Dermis microvascular lymphatic vessel endothelial cell (primary cell): ENCODE data around the gene ZNRF1. TPM values are rescaled to one million over a fixed set of nuclear protein-coding genes. Genes with fewer than 3 reads are reported as not detected.
A peak's percentile ranks its signal among the peaks of the same experiment; 100 is the strongest.

Experiments
- DNase-seq, 2 donors: peaks; one replicate each; pipeline versions ENCODE4 v3.0.0 to v3.0.0-alpha.2; 2010; ENCODE audit warnings: low read depth in 2 of 2
- total RNA-seq: library from RNA; depleted of rRNA; stranded (reverse); fragments of >200 nt; gene quantifications from 2 replicates; pipeline ENCODE4 v1.2.1, GENCODE V29; 2014

The ZNRF1 gene
- total RNA-seq, 1 donor from 2014 or later: 9.2 TPM

- no peak for DNase-seq
These were observed 97.8 kb downstream of the ZNRF1 start for GRCh38 chr16:75096656-75097055.

DNA sequence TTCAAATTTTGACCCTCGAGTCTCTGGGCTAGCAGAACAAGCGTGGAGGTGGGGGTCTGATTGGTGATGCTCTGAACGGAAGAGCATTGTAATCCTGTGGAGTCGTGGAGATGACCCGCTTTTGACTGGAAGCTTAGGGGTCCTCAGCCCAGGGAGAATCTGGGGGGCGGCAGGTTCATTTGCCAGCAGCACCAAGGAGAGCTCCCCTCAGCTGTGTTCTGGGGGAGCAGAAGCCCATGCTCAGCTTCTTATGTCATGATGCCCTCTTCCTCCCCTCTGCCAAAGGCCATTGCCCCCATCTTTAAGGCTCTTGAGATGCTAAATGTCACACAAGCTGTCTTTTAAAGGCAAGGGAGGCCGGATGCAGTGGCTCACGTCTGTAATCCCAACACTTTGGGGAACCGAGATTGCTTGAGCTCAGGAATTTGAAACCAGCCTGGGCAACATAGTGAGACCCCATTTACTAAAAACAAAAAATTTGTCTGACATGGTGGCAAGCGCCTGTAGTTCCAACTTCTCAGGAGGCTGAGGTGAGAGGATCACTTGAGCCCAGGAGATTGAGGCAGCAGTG, 98.5 kb downstream of the ZNRF1 start:
- no peak for DNase-seq

DNA sequence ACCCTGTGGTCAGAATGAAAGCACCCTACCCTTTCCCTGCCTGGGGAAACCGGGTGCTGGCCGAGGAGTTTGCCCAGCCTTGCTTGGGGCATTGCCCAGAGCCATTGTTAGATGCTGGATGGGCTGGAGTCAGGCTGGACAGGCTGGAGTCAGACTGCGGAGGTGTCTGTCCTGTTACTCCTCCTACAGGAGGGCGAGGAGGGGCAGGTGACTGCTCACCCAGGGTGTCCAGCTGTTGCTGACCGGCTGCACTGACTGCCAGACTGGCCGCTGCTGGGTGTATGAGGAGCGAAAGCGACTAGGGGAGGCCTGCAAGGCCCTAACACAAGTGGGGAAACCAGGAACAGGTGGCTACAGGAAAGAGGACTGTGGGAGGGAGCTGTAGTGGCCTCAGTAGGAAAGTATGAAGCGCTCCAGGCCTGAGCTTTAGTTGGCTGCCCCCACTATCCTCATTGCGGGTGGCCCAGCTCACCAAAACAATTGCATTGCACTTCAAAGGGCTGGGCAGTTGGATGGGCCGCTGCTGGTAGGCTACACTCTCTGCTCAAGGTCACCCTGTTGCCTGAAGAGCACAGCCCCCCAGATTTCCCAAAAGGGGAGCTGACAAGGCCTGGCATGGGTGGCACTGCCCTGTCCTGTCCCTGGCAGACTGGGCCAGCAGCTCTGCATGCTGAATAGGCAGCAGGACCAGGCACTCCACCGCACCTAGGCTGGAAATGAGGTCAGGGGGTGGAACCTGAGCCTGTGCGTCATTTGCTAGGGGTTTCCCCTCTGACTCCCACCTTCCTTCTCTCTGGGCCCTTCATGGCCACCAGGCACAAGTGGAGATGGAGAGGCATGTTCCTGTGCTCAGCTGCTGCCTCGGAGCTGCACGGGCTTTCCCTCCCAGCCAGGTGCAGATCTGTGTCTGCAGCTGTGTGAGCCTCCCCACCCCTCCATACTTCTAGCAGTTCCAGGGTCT, 99.4 kb downstream of the ZNRF1 start:
- DNase-seq: no peak

DNA sequence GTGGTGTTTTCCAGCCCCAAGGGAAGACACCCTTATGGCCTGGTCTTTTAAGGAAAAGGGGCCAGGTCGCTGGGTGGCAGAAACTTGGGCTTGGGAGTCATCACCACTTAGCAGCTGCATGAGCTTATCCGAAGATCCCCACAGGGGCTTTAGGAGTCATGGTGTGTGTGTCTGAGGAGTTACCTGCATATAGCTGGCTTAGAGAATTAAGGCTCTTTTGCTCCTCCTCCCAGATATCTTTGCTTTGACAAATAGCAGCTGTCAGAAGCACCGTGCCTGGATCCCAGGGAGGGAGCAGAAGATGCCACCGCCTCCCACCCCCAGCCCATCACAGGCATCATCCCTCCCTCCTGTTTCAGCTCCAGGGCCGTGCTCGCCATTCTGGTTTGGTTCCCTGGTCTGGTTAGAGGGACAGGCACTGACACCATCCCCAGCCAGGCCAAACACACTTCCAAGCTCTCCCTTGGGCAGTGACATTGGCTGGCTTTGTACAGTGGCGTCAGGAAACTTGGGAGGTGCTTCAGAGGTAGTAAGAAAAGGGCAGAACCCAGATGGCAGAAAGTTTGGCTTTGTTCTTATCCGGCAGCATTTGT, 100.3 kb downstream of the ZNRF1 start:
- DNase-seq: no peak

- peak in 1 of 2 donors; percentile 49 for DNase-seq
These were observed 101.1 kb downstream of the ZNRF1 start for GRCh38 chr16:75099738-75100602.

- no peak for DNase-seq
These were observed 101.8 kb downstream of the ZNRF1 start for GRCh38 chr16:75100603-75100990.

DNA sequence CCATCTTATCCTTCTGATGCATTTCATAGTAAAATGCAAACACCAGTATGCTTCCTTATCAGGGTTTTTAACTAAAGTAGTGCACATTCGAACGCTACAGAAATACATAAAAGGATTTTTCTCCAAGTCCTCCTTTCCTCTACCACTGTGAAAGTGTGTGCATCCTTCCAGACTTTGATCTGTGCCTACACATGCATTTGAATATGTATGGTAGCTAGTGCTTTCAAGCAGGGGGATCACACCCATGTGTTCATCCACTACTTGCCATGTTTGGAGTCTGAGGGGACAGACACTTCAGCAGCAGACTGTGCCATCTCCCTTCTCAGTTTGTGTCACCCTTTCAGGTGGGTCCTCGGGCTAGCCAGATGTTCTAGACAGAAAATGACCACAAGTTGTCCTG, 102.8 kb downstream of the ZNRF1 start:
- no peak for DNase-seq

GRCh38 chr16:75102595-75102994, 103.8 kb downstream of the ZNRF1 start:
- no peak for DNase-seq

- no peak for DNase-seq
These were observed 105.2 kb downstream of the ZNRF1 start for GRCh38 chr16:75103994-75104393.

GRCh38 chr16:75104836-75105235, 106.0 kb downstream of the ZNRF1 start:
- no peak for DNase-seq

DNA sequence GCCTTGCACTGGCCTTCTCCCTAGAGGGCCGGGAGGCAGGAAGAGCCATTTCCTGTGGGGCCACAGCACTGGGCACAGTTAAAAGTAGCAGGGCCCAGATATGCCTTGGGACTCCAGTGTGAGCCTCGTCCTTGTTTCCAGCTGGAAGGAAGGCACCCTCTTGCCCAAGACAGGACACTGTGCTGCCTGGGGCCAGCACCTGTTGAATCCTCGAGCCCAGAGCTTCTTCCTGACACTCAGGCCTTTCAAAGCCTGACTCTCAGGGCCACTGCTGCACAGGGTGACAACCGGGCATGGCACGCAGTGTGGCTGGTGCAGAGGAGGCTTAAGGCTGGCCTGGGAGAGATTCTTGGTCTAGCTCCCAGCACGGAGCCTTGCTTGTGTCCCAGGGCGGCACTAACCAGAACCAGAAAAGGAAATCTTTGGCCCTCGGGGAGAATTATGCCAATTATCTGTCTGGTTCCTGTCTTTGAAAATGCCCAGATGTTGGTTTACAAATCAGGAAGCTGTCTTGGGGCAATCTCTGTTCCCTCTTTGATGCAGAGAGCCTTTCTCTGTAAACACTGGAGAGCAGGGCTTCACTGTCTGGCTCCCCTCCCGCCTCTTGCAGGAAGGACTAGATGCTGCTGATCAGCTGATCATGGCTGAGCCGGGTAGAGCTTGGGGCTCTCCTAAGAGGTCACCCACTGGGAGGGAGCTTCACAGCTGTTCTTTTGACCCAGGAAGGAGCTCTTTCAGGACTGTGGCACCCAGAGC, 106.7 kb downstream of the ZNRF1 start:
- DNase-seq: no peak

DNA sequence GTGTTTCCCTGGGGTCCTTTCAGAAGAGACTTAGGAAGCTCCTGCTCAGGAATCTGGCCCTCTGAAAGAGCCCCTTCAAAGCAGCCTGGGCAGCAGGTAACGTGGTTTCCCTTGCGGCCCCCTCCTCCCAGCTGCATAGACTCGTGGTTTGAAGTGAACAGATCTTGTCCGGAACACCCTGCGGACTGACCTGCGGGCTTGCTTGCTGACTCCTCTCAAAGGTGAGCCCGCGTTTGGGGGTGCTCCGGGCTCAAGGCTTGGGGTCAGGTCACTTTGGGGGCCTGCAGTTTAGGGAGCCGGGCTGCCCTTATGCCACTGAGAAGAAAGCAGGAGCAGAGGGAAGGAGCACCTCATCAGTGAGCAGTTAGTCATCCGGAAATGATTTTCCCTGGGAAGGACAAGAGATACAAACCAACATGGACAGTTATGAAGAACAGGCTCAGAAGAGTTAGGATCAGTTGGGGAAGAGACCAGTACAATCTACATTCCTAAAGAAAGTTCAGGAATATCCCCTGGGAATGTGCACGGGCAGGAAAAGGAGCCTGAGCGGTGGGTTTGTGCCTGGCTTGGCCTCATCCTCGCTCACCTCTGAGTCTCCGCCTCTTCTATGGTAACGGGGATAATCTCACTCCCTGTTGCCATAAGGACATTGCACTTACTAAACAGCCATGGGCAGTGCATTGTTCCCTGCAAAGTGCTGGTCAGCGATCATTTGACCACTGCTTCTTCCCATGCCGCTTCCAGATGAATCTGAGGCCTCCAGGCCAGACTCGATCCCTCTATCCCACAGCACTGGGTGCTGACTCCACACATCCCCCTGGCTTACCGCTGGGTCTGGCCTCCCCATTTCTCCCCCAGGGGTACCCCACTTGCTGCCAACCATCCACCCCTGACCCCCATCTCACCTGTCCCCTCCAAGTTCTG, 107.8 kb downstream of the ZNRF1 start:
- DNase-seq: no peak

GRCh38 chr16:75107505-75107904, 108.7 kb downstream of the ZNRF1 start:
- DNase-seq: no peak

- no peak for DNase-seq
These were observed 110.2 kb downstream of the ZNRF1 start for GRCh38 chr16:75108792-75109731.

- DNase-seq: no peak
These were observed 111.0 kb downstream of the ZNRF1 start for GRCh38 chr16:75109732-75110243.

GRCh38 chr16:75110637-75111513, 112.1 kb downstream of the ZNRF1 start:
- peak; percentile 40 to 87 for DNase-seq

DNA sequence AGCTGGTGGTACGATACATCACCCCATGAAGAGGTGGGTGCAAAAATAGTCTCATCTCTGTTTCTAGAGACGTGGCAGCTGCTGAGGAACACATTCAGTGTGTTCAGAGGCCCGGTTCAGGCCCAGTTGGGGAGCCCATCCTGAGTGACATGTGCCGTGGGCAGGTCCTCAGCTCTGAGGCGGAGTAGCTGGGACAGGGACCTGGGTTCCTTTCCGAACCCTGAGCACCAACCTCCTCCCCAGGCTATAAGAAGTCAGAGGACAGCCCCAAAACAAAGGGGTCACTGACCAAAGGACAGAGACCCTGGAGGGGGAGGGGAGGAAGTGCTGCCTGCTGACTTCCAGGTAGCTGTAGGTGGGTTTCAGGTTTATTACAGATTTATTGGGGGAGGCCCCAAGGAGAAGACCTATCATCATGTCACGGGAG, 112.7 kb downstream of the ZNRF1 start:
- no peak for DNase-seq
